Subcutaneous abdominal adipose tissue (tissue), 5 donors: ENCODE results near the gene LRRC1.

ENCODE experiments used
- H3K27ac ChIP-seq: one replicate; pipeline ENCODE4 v1.7.0; 2013; ENCODE audit warnings: low read depth, mild to moderate bottlenecking, inconsistent platforms, low read length, moderate library complexity
- H3K27me3 ChIP-seq, 5 donors: one replicate each; pipeline ENCODE4 v1.7.0; 2013; ENCODE audit warnings: low read length in 5 of 5, inconsistent platforms in 1 of 5; ENCODE audit not compliant: control insufficient read depth in 5 of 5, insufficient read depth in 4 of 5
- H3K36me3 ChIP-seq, 5 donors: one replicate each; pipeline ENCODE4 v1.7.0; 2013; ENCODE audit warnings: low read length in 5 of 5; ENCODE audit not compliant: control insufficient read depth in 5 of 5, insufficient read depth in 5 of 5
- H3K4me1 ChIP-seq, 5 donors: one replicate each; pipeline ENCODE4 v1.7.0; 2013; ENCODE audit warnings: low read length in 5 of 5, mild to moderate bottlenecking in 3 of 5, moderate library complexity in 1 of 5; ENCODE audit not compliant: control insufficient read depth in 5 of 5, insufficient read depth in 5 of 5
- H3K4me3 ChIP-seq, 5 donors: one replicate each; pipeline ENCODE4 v1.7.0; 2013; ENCODE audit warnings: low read length in 5 of 5, low read depth in 1 of 5
- H3K9ac ChIP-seq, 5 donors: one replicate each; pipeline ENCODE4 v1.7.0; 2013; ENCODE audit warnings: low read length in 5 of 5, mild to moderate bottlenecking in 4 of 5, moderate library complexity in 3 of 5
- H3K9me3 ChIP-seq, 5 donors: one replicate each; pipeline ENCODE4 v1.7.0; 2013; ENCODE audit warnings: low read length in 5 of 5; ENCODE audit not compliant: control insufficient read depth in 5 of 5
- donor health status: healthy.
- donor health status: healthy.
- donor health status: healthy.
- donor health status: healthy.
- donor health status: healthy.

Gene LRRC1

GRCh38 chr6:53834132-53834531 is 39.3 kb downstream of the LRRC1 start:
- no peaks in the 10 kb centered on the region for H3K9me3 ChIP-seq
- no peaks in the 10 kb centered on the region for H3K4me1 ChIP-seq
- H3K4me3 ChIP-seq, result no peak overlapping the region
- no peaks in the 10 kb centered on the region for H3K27me3 ChIP-seq
- no peaks in the 10 kb centered on the region for H3K36me3 ChIP-seq
- H3K9ac ChIP-seq, result no peak overlapping the region
- no peak overlapping the region for H3K27ac ChIP-seq

DNA sequence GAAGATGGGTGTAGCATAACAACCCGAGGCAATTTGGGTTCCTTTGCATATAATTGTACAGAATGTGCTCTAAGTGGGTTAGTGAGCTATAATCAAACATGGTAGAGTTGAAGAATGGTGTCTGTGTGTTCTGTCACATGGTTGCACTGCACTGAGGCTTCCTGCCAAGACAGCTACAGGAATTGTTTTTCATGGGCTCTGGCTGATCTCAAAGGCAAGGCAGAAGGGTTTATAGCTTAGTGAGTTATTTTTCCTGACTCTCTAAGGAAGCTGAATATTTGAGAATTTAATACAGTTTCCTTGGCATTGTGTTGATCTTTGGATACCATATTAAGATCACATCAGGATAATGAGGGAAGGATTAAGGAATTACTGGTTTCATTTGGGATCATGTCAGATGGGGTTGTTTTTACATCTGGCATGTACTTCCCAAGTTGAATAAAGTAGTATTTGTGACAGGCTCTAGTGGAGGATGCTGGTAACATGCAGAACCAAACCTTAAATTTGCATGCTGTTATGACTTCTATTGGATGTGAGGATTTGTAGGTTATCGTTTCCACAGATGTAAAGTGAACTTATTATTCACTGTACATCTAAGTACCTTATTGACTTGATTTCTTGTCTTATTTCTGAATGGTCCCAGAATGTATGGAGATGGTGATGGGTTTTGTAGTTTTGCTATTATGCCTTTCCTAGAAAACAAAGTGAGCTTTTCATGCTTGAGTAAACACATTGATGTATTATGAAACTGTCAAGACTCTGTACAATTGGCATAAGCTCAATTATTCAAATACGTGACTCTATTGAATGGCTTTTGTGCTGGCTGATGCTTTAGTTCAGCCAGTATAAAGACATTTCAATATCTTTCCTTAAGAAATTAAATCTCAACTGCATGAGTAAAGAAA is 43.3 kb downstream of the LRRC1 start:
- Histone ChIP-seq H3K27ac (no peak overlapping the region), H3K36me3 (no peaks in the 10 kb centered on the region), H3K27me3 (no peaks in the 10 kb centered on the region), H3K4me3 (no peak overlapping the region), H3K9ac (no peak overlapping the region), H3K9me3 (no peaks in the 10 kb centered on the region), H3K4me1 (no peaks in the 10 kb centered on the region)

DNA sequence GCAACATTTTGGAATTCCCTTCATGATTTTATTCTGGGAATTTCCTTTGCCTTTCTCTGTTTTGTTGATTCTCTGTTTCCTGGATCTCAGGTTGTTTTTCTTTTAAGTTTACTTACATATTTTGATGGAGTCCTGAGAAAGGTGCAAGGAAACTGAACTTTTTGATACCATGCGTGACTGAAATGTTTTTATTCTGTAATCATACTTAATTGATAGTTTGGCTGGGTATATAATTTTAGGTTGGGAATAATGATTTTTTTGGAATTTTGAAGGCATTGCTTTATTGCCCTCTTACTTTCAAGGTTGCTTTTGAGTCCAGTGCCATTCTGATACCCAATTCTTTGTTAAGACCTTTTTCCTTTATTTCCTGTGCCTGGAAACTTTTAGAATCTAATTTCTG is 45.2 kb downstream of the LRRC1 start:
- Histone ChIP-seq H3K36me3 (no peaks in the 10 kb centered on the region), H3K9me3 (no peaks in the 10 kb centered on the region), H3K4me3 (no peak overlapping the region), H3K9ac (no peak overlapping the region), H3K27me3 (no peaks in the 10 kb centered on the region), H3K27ac (no peak overlapping the region), H3K4me1 (no peaks in the 10 kb centered on the region)

DNA sequence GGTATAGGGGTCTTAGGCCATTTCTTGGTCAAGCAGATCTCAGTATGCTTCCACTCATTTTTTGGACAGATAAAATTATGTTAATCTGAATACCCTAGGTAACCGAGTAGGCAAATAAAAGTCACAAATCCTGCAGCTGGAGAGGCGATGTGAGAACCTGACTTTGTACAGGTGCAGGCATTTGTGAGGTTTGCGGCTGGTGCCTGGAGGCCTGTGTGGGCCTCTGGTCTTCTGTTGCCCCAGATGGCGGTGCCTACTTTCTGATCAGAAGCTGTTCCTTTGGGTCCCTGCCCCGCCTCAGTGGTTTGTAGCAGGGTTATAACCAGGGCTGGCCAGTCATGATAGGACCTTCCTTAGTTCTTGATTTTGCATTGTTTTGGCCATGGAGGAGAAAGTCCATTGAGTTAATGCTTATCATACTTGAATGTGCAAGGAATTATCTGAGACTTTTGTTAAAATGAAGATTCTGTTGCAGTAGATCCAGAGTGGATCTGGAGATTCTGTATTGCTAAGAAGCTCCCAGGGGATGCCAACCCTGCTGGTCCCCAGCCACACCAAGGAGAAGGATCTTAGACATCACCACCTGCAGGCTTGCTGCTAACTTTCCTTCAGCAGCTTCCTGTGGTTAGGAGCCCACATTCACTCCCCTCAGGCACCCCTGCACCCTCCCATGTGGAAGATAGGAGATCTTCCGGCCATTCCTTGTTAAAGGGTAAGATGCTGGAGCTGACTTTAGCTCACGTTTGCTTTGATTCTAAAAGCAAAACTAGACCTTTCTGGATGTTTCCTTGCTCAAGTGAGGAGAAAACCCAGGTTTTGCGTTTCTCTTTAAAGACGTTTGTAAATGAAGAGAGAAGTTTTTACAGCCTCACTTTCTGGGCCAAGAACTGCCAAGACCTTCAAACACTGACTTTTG is 50.7 kb downstream of the LRRC1 start:
- Histone ChIP-seq H3K27me3 (no peaks in the 10 kb centered on the region), H3K4me1 (no peaks in the 10 kb centered on the region), H3K36me3 (no peaks in the 10 kb centered on the region), H3K4me3 (no peak overlapping the region), H3K9ac (no peak overlapping the region), H3K27ac (no peak overlapping the region), H3K9me3 (no peaks in the 10 kb centered on the region)

- no peaks in the 10 kb centered on the region for H3K27me3 ChIP-seq
- H3K36me3 ChIP-seq, result no peaks in the 10 kb centered on the region
- no peak overlapping the region for H3K4me3 ChIP-seq
- H3K9me3 ChIP-seq, result no peaks in the 10 kb centered on the region
- no peak overlapping the region for H3K27ac ChIP-seq
- H3K4me1 ChIP-seq, result no peaks in the 10 kb centered on the region
- H3K9ac ChIP-seq, result no peak overlapping the region
Observed at GRCh38 chr6:53846250-53846649, 51.4 kb downstream of the LRRC1 start.

DNA sequence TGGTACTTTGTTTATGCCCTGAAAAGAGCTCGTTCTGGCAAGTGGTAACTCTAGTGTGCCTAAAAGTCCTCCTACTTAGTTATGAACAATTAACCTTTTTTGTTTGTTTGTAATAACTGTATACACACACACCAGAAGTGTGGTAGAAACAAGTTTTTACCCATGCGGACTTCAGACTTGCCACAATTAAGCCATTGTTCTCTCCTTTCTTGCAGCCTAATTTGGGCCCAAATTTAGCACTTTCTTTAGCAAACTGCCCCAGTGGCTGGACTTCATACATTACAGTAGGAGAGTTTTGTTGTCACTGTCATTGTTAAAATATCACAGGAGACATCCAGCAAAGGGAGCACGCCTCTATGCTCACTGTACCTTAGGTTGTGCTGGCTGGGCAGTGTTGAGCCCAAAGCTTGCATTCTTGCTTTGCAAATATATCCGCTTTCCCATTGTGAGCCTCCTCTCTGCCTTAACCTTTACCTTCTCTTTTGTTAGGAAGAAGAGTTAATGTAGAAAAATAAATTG is 53.0 kb downstream of the LRRC1 start:
- Histone ChIP-seq H3K36me3 (no peaks in the 10 kb centered on the region), H3K9me3 (no peaks in the 10 kb centered on the region), H3K9ac (no peak overlapping the region), H3K4me1 (no peaks in the 10 kb centered on the region), H3K27ac (no peak overlapping the region), H3K27me3 (no peaks in the 10 kb centered on the region), H3K4me3 (no peak overlapping the region)

GRCh38 chr6:53850527-53850926 is 55.7 kb downstream of the LRRC1 start:
- H3K4me3 ChIP-seq, result no peak overlapping the region
- H3K27me3 ChIP-seq, result no peaks in the 10 kb centered on the region
- H3K9me3 ChIP-seq, result no peaks in the 10 kb centered on the region
- H3K9ac ChIP-seq, result no peak overlapping the region
- peaks cover 0 to 4% (median 0%) of the 10 kb centered on the region in 5 donors for H3K4me1 ChIP-seq
- H3K27ac ChIP-seq, result no peak overlapping the region
- no peaks in the 10 kb centered on the region for H3K36me3 ChIP-seq

- Histone ChIP-seq H3K9me3 (no peaks in the 10 kb centered on the region), H3K4me1 (peaks cover 0 to 6% (median 0%) of the 10 kb centered on the region in 5 donors), H3K4me3 (no peak overlapping the region), H3K36me3 (no peaks in the 10 kb centered on the region), H3K9ac (no peak overlapping the region), H3K27ac (no peak overlapping the region), H3K27me3 (no peaks in the 10 kb centered on the region)
Observed at GRCh38 chr6:53851561-53851960, 56.8 kb downstream of the LRRC1 start.

DNA sequence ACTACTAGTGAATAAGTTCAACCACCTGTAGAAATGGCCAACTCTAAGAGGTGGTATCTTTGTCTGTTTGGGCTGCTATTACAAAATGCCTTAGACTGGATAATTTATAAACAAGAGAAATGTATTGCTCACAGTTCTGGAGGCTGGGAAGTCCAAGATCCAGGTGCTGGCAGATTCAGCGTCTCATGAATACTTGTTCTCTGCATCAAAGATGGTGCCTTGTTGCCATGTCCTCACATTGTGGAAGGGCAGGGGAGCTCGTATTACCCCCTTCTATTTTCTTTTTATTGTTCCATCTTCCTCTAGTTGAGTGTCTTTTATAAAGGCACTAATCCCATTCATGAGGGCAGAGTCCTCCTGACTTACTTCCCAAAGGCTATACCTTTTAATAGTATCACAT is 58.0 kb downstream of the LRRC1 start:
- H3K36me3 ChIP-seq, result no peaks in the 10 kb centered on the region
- H3K9me3 ChIP-seq, result no peaks in the 10 kb centered on the region
- no peak overlapping the region for H3K4me3 ChIP-seq
- H3K4me1 ChIP-seq, result peaks cover 0 to 15% (median 0%) of the 10 kb centered on the region in 5 donors
- no peaks in the 10 kb centered on the region for H3K27me3 ChIP-seq
- no peak overlapping the region for H3K27ac ChIP-seq
- no peak overlapping the region for H3K9ac ChIP-seq
